Colonic mucosa (tissue), 4 donors: ENCODE data around the gene CACNA1H. TPM values are rescaled to one million over a fixed set of nuclear protein-coding genes. Genes with fewer than 3 reads are reported as not detected.
"Not testable (repeated sequence)": the region's sequence is repeated elsewhere in the genome, so short reads cannot be mapped to it uniquely, and the experiment has no call there.

Source experiments
- DNase-seq: peaks from one replicate; pipeline ENCODE4 v3.0.0-alpha.2; 2020
- H3K27ac ChIP-seq: fragments of 200-600 bp; one replicate; pipeline ENCODE4 v1.8.0; 2021
- H3K27me3 ChIP-seq: fragments of 200-600 bp; one replicate; pipeline ENCODE4 v1.8.0; 2021
- H3K36me3 ChIP-seq: fragments of 200-600 bp; one replicate; pipeline ENCODE4 v1.8.0; 2021
- H3K4me1 ChIP-seq: fragments of 200-600 bp; one replicate; pipeline ENCODE4 v1.8.0; 2021; ENCODE audit warnings: mild to moderate bottlenecking
- H3K4me3 ChIP-seq: fragments of 200-600 bp; one replicate; pipeline ENCODE4 v1.8.0; 2021
- H3K9ac ChIP-seq, 2 donors: one replicate each; pipeline ENCODE4 v1.7.0; 2013; ENCODE audit warnings: control low read depth in 2 of 2, low read depth in 2 of 2, low read length in 2 of 2
- H3K9me3 ChIP-seq: fragments of 200-600 bp; one replicate; pipeline ENCODE4 v1.8.0; 2021
- intact Hi-C: fragments of 100-400 bp; cut with DNase I; formaldehyde crosslinking; loops from one replicate; pipeline ENCODE4 v1.14.1; 2022
- total RNA-seq, 2 donors: library from RNA; stranded (reverse); fragmentation: NEBNext Ultra II Directional in 1 of 2; extraction: Animal tissue kit (Norgen Biotek cat#: 25700) in 1 of 2; gene quantifications; one replicate each; pipeline ENCODE4 v1.2.1, GENCODE V29; 2021
- TF ChIP-seq, protein P1 (sequence below): fragments of 200-600 bp; IDR thresholded peaks from one replicate; pipeline ENCODE4 v1.8.0; 2022; ENCODE audit warnings: antibody characterized with exemption, mild to moderate bottlenecking
- donor health status: healthy.
- donor health status: DM: no; HTN: no; CAD: no.
- donor health status: DM: no; HTN: no; CAD: no.

Gene CACNA1H
- total RNA-seq, 2 donors from 2014 or later: 2.1 to 14.6 TPM

DNA sequence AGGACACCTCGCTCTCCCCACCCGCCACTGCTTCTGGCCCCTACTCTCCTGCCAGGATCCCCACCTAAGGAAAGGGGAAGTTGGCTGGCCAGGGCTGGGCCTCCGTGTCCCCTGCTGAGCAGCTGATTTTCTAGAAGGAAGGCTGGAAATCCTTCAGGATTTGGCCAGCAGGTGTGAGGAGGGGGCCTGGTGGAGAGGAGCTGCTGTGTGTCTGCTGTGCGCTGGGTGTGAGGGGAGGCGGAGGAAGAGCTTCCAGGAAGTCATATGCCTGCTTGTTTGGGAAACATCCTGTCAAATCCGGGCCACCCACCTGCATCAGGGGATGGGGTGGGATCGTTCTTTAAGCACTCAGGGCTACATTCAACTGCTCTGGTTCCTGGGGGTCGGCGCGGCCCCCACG is 43.6 kb downstream of the CACNA1H start:
- no peak overlapping the region for H3K4me3 ChIP-seq
- no peak overlapping the region for H3K27ac ChIP-seq
- TF ChIP-seq, protein P1, sequence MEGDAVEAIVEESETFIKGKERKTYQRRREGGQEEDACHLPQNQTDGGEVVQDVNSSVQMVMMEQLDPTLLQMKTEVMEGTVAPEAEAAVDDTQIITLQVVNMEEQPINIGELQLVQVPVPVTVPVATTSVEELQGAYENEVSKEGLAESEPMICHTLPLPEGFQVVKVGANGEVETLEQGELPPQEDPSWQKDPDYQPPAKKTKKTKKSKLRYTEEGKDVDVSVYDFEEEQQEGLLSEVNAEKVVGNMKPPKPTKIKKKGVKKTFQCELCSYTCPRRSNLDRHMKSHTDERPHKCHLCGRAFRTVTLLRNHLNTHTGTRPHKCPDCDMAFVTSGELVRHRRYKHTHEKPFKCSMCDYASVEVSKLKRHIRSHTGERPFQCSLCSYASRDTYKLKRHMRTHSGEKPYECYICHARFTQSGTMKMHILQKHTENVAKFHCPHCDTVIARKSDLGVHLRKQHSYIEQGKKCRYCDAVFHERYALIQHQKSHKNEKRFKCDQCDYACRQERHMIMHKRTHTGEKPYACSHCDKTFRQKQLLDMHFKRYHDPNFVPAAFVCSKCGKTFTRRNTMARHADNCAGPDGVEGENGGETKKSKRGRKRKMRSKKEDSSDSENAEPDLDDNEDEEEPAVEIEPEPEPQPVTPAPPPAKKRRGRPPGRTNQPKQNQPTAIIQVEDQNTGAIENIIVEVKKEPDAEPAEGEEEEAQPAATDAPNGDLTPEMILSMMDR: no peak
- intact Hi-C loops: no loop called here
- no peaks in the 10 kb centered on the region for H3K36me3 ChIP-seq
- H3K4me1 ChIP-seq: no peaks in the 10 kb centered on the region
- DNase-seq: no peak
- no peaks in the 10 kb centered on the region for H3K9me3 ChIP-seq
- no peaks in the 10 kb centered on the region for H3K27me3 ChIP-seq
- no peak overlapping the region for H3K9ac ChIP-seq

DNA sequence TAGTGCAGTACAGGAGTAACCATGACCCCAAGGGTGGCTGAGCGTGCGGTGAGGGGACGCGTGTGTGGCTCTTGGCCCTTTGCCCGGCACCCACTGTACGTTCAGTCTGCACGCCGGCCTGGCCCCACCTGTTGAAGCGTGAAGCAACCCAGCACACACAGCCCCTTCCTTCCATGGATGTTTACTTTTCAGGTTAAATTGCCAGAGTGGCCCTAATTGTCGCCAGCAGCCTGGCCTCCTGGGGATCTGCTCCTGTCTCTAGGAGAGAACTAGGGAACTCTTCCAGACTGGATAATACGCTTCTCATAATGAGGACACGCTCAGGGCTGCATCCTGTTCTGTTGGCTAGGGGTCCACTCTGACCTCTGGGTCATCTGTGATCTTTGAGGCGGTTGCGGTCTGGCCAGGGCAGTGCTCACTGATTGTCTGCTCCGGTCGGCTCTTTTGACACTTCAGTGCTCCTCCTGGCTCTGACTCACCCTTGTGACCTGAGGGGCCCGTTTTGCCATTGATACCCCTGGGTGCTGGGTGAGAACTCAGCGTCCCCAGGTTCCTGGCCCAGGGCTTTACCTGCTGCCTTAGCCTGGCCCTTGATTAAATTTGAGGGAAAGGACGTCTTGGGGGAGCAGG is 44.4 kb downstream of the CACNA1H start:
- Histone ChIP-seq H3K4me1 (no peaks in the 10 kb centered on the region), H3K36me3 (no peaks in the 10 kb centered on the region), H3K4me3 (no peak overlapping the region), H3K27ac (no peak overlapping the region), H3K9me3 (no peaks in the 10 kb centered on the region), H3K27me3 (no peaks in the 10 kb centered on the region), H3K9ac (no peak overlapping the region)
- TF ChIP-seq, protein P1: no peak
- DNase-seq: no peak
- intact Hi-C loops: no loop called here

- H3K27ac ChIP-seq: no peak overlapping the region
- intact Hi-C loops: no loop called here
- no peaks in the 10 kb centered on the region for H3K4me1 ChIP-seq
- no peaks in the 10 kb centered on the region for H3K9me3 ChIP-seq
- H3K9ac ChIP-seq: no peak overlapping the region
- H3K4me3 ChIP-seq: no peak overlapping the region
- H3K27me3 ChIP-seq: no peaks in the 10 kb centered on the region
- no peak for DNase-seq
- TF ChIP-seq, protein P1: no peak
- H3K36me3 ChIP-seq: no peaks in the 10 kb centered on the region
These were observed 45.3 kb downstream of the CACNA1H start for GRCh38 chr16:1198194-1198593.

DNA sequence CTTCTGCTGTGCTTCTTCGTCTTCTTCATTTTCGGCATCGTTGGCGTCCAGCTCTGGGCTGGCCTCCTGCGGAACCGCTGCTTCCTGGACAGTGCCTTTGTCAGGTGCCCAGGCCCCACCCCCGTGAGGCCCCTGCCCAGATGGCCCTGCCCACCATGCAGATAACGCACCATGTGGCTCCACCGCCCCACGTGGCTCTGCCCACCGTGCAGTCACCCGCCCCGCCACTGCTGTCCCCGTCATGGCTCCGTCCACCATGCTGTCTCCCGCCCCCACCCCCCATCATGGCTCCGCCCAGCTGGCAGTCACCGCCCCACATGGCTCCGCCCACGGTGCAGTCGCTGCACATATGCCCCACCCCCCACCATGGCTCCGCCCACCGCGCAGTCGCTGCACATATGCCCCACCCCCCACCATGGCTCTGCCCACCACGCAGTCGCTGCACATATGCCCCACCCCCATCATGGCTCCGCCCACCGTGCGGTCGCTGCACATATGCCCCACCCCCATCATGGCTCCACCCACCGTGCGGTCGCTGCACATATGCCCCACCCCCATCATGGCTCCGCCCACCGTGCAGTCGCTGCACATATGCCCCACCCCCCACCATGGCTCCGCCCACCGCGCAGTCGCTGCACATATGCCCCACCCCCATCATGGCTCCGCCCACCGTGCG is 45.9 kb downstream of the CACNA1H start:
- H3K27ac ChIP-seq, intact Hi-C loops, H3K9ac ChIP-seq, H3K4me3 ChIP-seq, H3K36me3 ChIP-seq, H3K9me3 ChIP-seq, H3K4me1 ChIP-seq, H3K27me3 ChIP-seq, DNase-seq: not testable (repeated sequence)

DNA sequence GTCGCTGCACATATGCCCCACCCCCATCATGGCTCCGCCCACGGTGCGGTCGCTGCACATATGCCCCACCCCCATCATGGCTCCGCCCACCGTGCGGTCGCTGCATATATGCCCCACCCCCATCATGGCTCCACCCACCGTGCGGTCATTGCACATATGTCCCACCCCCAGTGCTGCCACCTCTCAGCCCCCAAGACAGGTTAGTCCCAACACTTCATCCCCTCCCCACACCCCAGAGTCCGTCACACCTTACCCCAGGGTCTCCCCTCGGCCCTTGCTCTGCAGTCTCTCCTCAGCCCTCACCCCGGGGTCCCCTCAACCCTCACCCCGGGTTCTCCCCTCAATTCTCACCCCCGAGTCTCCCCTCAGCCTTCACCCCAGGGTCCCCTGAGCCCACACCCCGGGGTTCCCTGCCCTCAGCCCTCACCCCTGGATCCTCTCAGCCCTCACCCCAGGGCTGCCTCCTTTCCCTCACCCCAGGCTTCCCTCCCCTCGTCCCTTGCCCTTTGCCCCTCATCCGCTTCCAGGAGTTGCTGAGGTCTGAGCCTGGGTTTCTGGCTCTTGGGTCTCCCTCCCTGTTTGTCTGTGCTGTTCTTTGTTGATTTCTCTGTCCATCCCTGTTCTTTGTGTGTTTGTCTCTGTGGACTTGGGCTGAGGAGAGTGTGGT is 46.6 kb downstream of the CACNA1H start:
- H3K4me3 ChIP-seq: no peak overlapping the region
- no peaks in the 10 kb centered on the region for H3K27me3 ChIP-seq
- no peak for DNase-seq
- intact Hi-C loops: no loop called here
- no peak overlapping the region for H3K9ac ChIP-seq
- H3K4me1 ChIP-seq: no peaks in the 10 kb centered on the region
- H3K36me3 ChIP-seq: no peaks in the 10 kb centered on the region
- H3K27ac ChIP-seq: no peak overlapping the region
- no peaks in the 10 kb centered on the region for H3K9me3 ChIP-seq
- TF ChIP-seq, protein P1: no peak
